H9 (cell line): ENCODE data around the gene MYCBPAP. TPM values are rescaled to one million over a fixed set of nuclear protein-coding genes. Genes with fewer than 3 reads are reported as not detected.

Experiments
- DNase-seq: peaks from one replicate; pipeline ENCODE4 v3.0.0-alpha.2; 2017
- H2AFZ ChIP-seq: one replicate; pipeline ENCODE4 v1.6.1; 2013; ENCODE audit warnings: mild to moderate bottlenecking, low read length, control low read depth, moderate library complexity
- H2AK5ac ChIP-seq: 2 replicates; pipeline ENCODE4 v1.6.1; 2013; ENCODE audit warnings: low read length, control low read depth, mixed read lengths; ENCODE audit not compliant: insufficient read length
- H2BK120ac ChIP-seq: one replicate; pipeline ENCODE4 v1.6.1; 2013; ENCODE audit warnings: low read depth, mild to moderate bottlenecking, low read length, control low read depth, inconsistent platforms; ENCODE audit not compliant: poor library complexity, severe bottlenecking
- H2BK12ac ChIP-seq: 2 replicates; pipeline ENCODE4 v1.6.1; 2013; ENCODE audit warnings: low read length, control low read depth, mixed read lengths, low read depth; ENCODE audit not compliant: insufficient read length
- H2BK15ac ChIP-seq: 2 replicates; pipeline ENCODE4 v1.6.1; 2013; ENCODE audit warnings: low read depth, low read length, control low read depth
- H2BK20ac ChIP-seq: one replicate; pipeline ENCODE4 v1.6.1; 2013; ENCODE audit warnings: low read depth, mild to moderate bottlenecking, low read length, control low read depth, inconsistent platforms; ENCODE audit not compliant: poor library complexity, severe bottlenecking
- H2BK5ac ChIP-seq: 2 replicates; pipeline ENCODE4 v1.6.1; 2013; ENCODE audit warnings: low read length, control low read depth, mixed read lengths; ENCODE audit not compliant: insufficient read length
- H3K14ac ChIP-seq: 2 replicates; pipeline ENCODE4 v1.6.1; 2013; ENCODE audit warnings: low read length, control low read depth; ENCODE audit not compliant: insufficient read depth
- H3K18ac ChIP-seq: 2 replicates; pipeline ENCODE4 v1.6.1; 2013; ENCODE audit warnings: low read depth, mild to moderate bottlenecking, mixed read lengths, low read length, control low read depth; ENCODE audit not compliant: insufficient read length
- H3K23ac ChIP-seq: 2 replicates; pipeline ENCODE4 v1.6.1; 2013; ENCODE audit warnings: low read length, control low read depth, mixed read lengths, low read depth; ENCODE audit not compliant: insufficient read length
- H3K23me2 ChIP-seq: 2 replicates; pipeline ENCODE4 v1.6.1; 2013; ENCODE audit warnings: low read depth, mild to moderate bottlenecking, mixed read lengths, low read length, control low read depth; ENCODE audit not compliant: insufficient read length, poor library complexity, severe bottlenecking
- H3K27ac ChIP-seq: 2 replicates; pipeline ENCODE4 v1.5.1; 2013; ENCODE audit warnings: low read length, control low read depth, mixed read lengths, low read depth; ENCODE audit not compliant: insufficient read length
- H3K27me3 ChIP-seq: 2 replicates; pipeline ENCODE4 v1.6.1; 2013; ENCODE audit warnings: low read length, control low read depth, inconsistent platforms; ENCODE audit not compliant: insufficient read depth
- H3K4ac ChIP-seq: 2 replicates; pipeline ENCODE4 v1.6.1; 2013; ENCODE audit warnings: low read depth, mild to moderate bottlenecking, control low read depth, inconsistent platforms, low read length, moderate library complexity
- H3K4me1 ChIP-seq: 2 replicates; pipeline ENCODE4 v1.6.1; 2013; ENCODE audit warnings: low read length, control low read depth, inconsistent platforms; ENCODE audit not compliant: insufficient read depth
- H3K4me2 ChIP-seq: 2 replicates; pipeline ENCODE4 v1.6.1; 2013; ENCODE audit warnings: low read length, control low read depth, mixed read lengths; ENCODE audit not compliant: insufficient read length, insufficient read depth
- H3K56ac ChIP-seq: 2 replicates; pipeline ENCODE4 v1.6.1; 2013; ENCODE audit warnings: low read depth, mild to moderate bottlenecking, mixed read lengths, low read length, control low read depth; ENCODE audit not compliant: insufficient read length
- H3K79me1 ChIP-seq: 2 replicates; pipeline ENCODE4 v1.6.1; 2013; ENCODE audit warnings: low read depth, mild to moderate bottlenecking, moderate library complexity, low read length, control low read depth, inconsistent platforms; ENCODE audit not compliant: insufficient read depth, poor library complexity, severe bottlenecking
- H3K79me2 ChIP-seq: 2 replicates; pipeline ENCODE4 v1.6.1; 2013; ENCODE audit warnings: low read length, control low read depth, inconsistent platforms; ENCODE audit not compliant: insufficient read depth
- H3K9ac ChIP-seq: 2 replicates; pipeline ENCODE4 v1.6.1; 2013; ENCODE audit warnings: low read length, control low read depth, mixed read lengths; ENCODE audit not compliant: insufficient read length; ENCODE audit errors: extremely low read depth
- H3K9me3 ChIP-seq: one replicate; pipeline ENCODE4 v1.6.1; 2013; ENCODE audit warnings: low read depth, low read length, inconsistent platforms; ENCODE audit not compliant: control insufficient read depth
- H3T11ph ChIP-seq: one replicate; pipeline ENCODE4 v1.6.1; 2013; ENCODE audit warnings: mild to moderate bottlenecking, low read length, control low read depth, inconsistent platforms
- H4K20me1 ChIP-seq: one replicate; pipeline ENCODE4 v1.6.1; 2013; ENCODE audit not compliant: control insufficient read depth, insufficient read length, insufficient read depth
- H4K5ac ChIP-seq: 2 replicates; pipeline ENCODE4 v1.6.1; 2013; ENCODE audit warnings: low read depth, mild to moderate bottlenecking, mixed read lengths, low read length, control low read depth; ENCODE audit not compliant: insufficient read length
- H4K8ac ChIP-seq: replicated peaks from 2 replicates; pipeline ENCODE4 v1.6.1; 2013; ENCODE audit warnings: low read length, control low read depth, mixed read lengths, low read depth; ENCODE audit not compliant: insufficient read length
- H4K91ac ChIP-seq: 2 replicates; pipeline ENCODE4 v1.6.1; 2013; ENCODE audit warnings: low read depth, mild to moderate bottlenecking, moderate library complexity, mixed read lengths, low read length, control low read depth; ENCODE audit not compliant: insufficient read length
- H3K27ac Mint-ChIP-seq, 3 experiments: 2 replicates in 2 of 3; 3 replicates in 1 of 3; pipeline ENCODE4 v1.8.0; 2020 to 2021; ENCODE audit warnings: mixed read lengths in 3 of 3, mild to moderate bottlenecking in 1 of 3, moderate library complexity in 1 of 3
- H3K27me3 Mint-ChIP-seq: 2 replicates; pipeline ENCODE4 v1.8.0; 2021; ENCODE audit warnings: low read depth, mild to moderate bottlenecking, moderate library complexity, mixed read lengths
- H3K36me3 Mint-ChIP-seq, 3 experiments: 2 replicates in 2 of 3; 3 replicates in 1 of 3; pipeline ENCODE4 v1.8.0; 2020 to 2021; ENCODE audit warnings: low read depth in 3 of 3, mixed read lengths in 3 of 3; ENCODE audit not compliant: insufficient read depth in 1 of 3
- H3K4me1 Mint-ChIP-seq, 2 experiments: 2 replicates each; pipeline ENCODE4 v1.8.0; 2020; ENCODE audit warnings: mixed read lengths in 2 of 2
- H3K4me3 Mint-ChIP-seq, 2 experiments: 2 replicates in 1 of 2; 3 replicates in 1 of 2; pipeline ENCODE4 v1.8.0; 2020 to 2021; ENCODE audit warnings: mild to moderate bottlenecking in 2 of 2, mixed read lengths in 2 of 2, moderate library complexity in 1 of 2
- H3K9me3 Mint-ChIP-seq, 2 experiments: 2 replicates in 1 of 2; 3 replicates in 1 of 2; pipeline ENCODE4 v1.8.0; 2020; ENCODE audit warnings: mild to moderate bottlenecking in 2 of 2, mixed read lengths in 2 of 2, moderate library complexity in 1 of 2
- WGBS: extraction: QIAGEN DNeasy Blood & Tissue Kit; methylation state at CpG from one replicate; pipeline ENCODE4 v1.1.7; 2013; ENCODE audit warnings: missing lambda C conversion rate, low lambda C conversion rate, mixed read lengths; ENCODE audit not compliant: insufficient read length; ENCODE audit errors: extremely low coverage; 5-methylcytosine and 5-hydroxymethylcytosine counted together
- total RNA-seq: library from RNA; stranded (reverse); gene quantifications from 2 replicates; pipeline ENCODE4 v1.2.1, GENCODE V29; 2021
- TF ChIP-seq, protein P1 (sequence below): fragments of 200-600 bp; sonication (generic); conservative IDR thresholded peaks from 3 replicates; pipeline ENCODE4 v1.8.0; 2021; ENCODE audit warnings: antibody characterized with exemption, mild to moderate bottlenecking

Gene MYCBPAP
- total RNA-seq, 1 experiment from 2014 or later: 1.7 TPM

DNA sequence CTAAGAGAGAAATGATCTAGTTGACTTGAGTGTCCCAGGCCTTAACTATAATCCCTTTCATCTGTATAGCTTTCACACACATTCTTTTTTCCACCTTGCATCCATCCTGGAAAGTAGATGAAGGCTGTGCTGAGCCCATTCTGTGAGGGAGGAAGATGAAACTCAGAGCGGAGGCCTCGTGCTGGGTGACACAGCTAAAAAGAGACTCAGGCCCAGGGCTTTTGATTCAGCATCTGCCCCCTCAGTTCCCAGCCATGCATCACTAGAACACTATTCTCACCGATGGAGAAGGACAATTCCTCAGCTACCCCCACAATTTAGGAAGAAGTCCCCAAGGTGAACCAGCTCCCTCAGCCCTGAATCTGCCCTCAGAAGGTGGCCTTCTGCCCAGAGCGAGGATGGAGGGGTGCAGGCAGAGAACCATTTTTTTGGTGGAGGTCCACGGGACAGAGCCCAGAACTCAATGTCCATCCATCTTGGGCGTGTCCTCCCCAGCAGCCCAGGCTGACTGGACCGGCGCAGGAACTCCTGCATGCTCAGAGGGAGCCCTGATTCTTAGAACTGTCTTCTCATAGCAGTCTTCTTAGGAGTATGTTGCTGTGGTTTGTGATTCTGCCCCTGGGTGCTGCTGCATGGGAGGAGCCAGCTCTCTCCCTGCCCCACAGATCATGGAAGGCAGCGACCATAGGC is 5.8 kb upstream of the MYCBPAP start:
- Histone ChIP-seq H2BK20ac (no peak overlapping the region), H3K23me2 (no peaks in the 10 kb centered on the region), H3K4me2 (no peak overlapping the region), H3K56ac (no peak overlapping the region), H2BK12ac (no peak overlapping the region), H3K9ac (no peak overlapping the region), H3K79me2 (no peaks in the 10 kb centered on the region), H2AFZ (no peak overlapping the region), H2BK5ac (no peak overlapping the region), H3K23ac (no peak overlapping the region), H3K79me1 (no peaks in the 10 kb centered on the region), H4K20me1 (no peaks in the 10 kb centered on the region), H3K9me3 (no peaks in the 10 kb centered on the region), H2BK120ac (no peak overlapping the region), H3K27ac (no peak overlapping the region), H3K14ac (no peak overlapping the region), H4K91ac (no peak overlapping the region), H3K4ac (no peak overlapping the region), H3K18ac (no peak overlapping the region), H4K8ac (no peak overlapping the region), H3T11ph (no peak overlapping the region), H2BK15ac (no peak overlapping the region), H3K4me1 (peaks cover 3% of the 10 kb centered on the region; the same call in 1 of the 2 replicates), H3K27me3 (no peaks in the 10 kb centered on the region; the same call in none of the 2 replicates), H2AK5ac (no peak overlapping the region), H4K5ac (no peak overlapping the region)
- DNase-seq: no peak
- WGBS: no CpG with 5 or more reads among the region's 9 CpGs
- H3K4me3 Mint-ChIP-seq: no peak overlapping the region
- H3K9me3 Mint-ChIP-seq: no peaks in the 10 kb centered on the region
- H3K36me3 Mint-ChIP-seq: no peaks in the 10 kb centered on the region
- H3K27ac Mint-ChIP-seq: peak overlapping the region in 1 of 3 experiments; percentile 22; a peak in 1 of 7 replicates
- H3K4me1 Mint-ChIP-seq: peaks cover 8% of the 10 kb centered on the region in 2 experiments
- H3K27me3 Mint-ChIP-seq: peaks cover 9% of the 10 kb centered on the region; the same call in 1 of the 2 replicates
- TF ChIP-seq, protein P1, sequence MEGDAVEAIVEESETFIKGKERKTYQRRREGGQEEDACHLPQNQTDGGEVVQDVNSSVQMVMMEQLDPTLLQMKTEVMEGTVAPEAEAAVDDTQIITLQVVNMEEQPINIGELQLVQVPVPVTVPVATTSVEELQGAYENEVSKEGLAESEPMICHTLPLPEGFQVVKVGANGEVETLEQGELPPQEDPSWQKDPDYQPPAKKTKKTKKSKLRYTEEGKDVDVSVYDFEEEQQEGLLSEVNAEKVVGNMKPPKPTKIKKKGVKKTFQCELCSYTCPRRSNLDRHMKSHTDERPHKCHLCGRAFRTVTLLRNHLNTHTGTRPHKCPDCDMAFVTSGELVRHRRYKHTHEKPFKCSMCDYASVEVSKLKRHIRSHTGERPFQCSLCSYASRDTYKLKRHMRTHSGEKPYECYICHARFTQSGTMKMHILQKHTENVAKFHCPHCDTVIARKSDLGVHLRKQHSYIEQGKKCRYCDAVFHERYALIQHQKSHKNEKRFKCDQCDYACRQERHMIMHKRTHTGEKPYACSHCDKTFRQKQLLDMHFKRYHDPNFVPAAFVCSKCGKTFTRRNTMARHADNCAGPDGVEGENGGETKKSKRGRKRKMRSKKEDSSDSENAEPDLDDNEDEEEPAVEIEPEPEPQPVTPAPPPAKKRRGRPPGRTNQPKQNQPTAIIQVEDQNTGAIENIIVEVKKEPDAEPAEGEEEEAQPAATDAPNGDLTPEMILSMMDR: no peak
